OCI-LY7 (cell line): Measurements from ENCODE around the gene DOCK1. TPM values are rescaled to one million over a fixed set of nuclear protein-coding genes. Genes with fewer than 3 reads are reported as not detected.

ENCODE experiments used
- BruUV-seq: library from RNA; stranded (reverse); fragments of 400-500 nt; replicated peaks from 2 replicates; lab custom pipeline; 2021; lab: Mats Ljungman, UMichigan
- CTCF ChIA-PET: fragments of 300-600 bp; sonication (Branson Sonifier 250); formaldehyde crosslinking; loops from one replicate; lab custom pipeline; 2022; ENCODE audit warnings: antibody characterized with exemption; ENCODE audit not compliant: unreplicated experiment; lab: Charles Lee
- POLR2A ChIA-PET: fragments of 300-600 bp; sonication (Branson Sonifier 250); formaldehyde crosslinking; loops from one replicate; lab custom pipeline; 2022; ENCODE audit warnings: antibody characterized with exemption; lab: Charles Lee
- DNase-seq: peaks from one replicate; pipeline ENCODE4 v3.0.0-alpha.2; 2015; ENCODE audit warnings: low spot score
- H2AFZ ChIP-seq: fragments of 200-600 bp; sonication (generic), shearing (Covaris generic); 2 replicates; pipeline ENCODE4 v1.6.1; 2014; ENCODE audit warnings: mild to moderate bottlenecking, antibody characterized with exemption, low read length, moderate library complexity
- H3K27ac ChIP-seq: fragments of 200-600 bp; sonication (generic); 2 replicates; pipeline ENCODE4 v1.5.1; 2014; ENCODE audit warnings: mixed run types, low read depth, mild to moderate bottlenecking, moderate library complexity, low read length, inconsistent platforms; ENCODE audit not compliant: poor library complexity, severe bottlenecking
- H3K36me3 ChIP-seq: fragments of 200-600 bp; sonication (generic); 2 replicates; pipeline ENCODE4 v1.6.1; 2014; ENCODE audit warnings: mild to moderate bottlenecking, antibody characterized with exemption, low read length, moderate library complexity, mixed read lengths; ENCODE audit not compliant: insufficient read depth
- H3K4me1 ChIP-seq: fragments of 200-600 bp; sonication (generic); 2 replicates; pipeline ENCODE4 v1.5.1; 2014; ENCODE audit warnings: mild to moderate bottlenecking, low read length; ENCODE audit not compliant: insufficient read depth, poor library complexity, severe bottlenecking
- H3K4me2 ChIP-seq: fragments of 200-600 bp; sonication (generic); 2 replicates; pipeline ENCODE4 v1.6.1; 2014; ENCODE audit warnings: mild to moderate bottlenecking, low read length
- H3K4me3 ChIP-seq: fragments of 200-600 bp; sonication (generic); 2 replicates; pipeline ENCODE4 v1.5.1; 2014; ENCODE audit warnings: mild to moderate bottlenecking, low read depth, low read length; ENCODE audit not compliant: poor library complexity, severe bottlenecking
- H3K79me2 ChIP-seq: fragments of 200-600 bp; sonication (generic); 2 replicates; pipeline ENCODE4 v1.6.1; 2016; ENCODE audit warnings: low read depth, mild to moderate bottlenecking, low read length, moderate library complexity, mixed read lengths; ENCODE audit not compliant: insufficient read depth
- H3K9me2 ChIP-seq: fragments of 200-600 bp; sonication (generic); 2 replicates; pipeline ENCODE4 v1.6.1; 2016; ENCODE audit warnings: mild to moderate bottlenecking, low read length, mixed read lengths; ENCODE audit not compliant: insufficient read depth
- H3K9me3 ChIP-seq: fragments of 200-600 bp; sonication (generic); 2 replicates; pipeline ENCODE4 v1.6.1; 2014; ENCODE audit warnings: mild to moderate bottlenecking, mixed run types, low read length, mixed read lengths
- H4K20me1 ChIP-seq: fragments of 200-600 bp; sonication (generic); 2 replicates; pipeline ENCODE4 v1.6.1; 2014; ENCODE audit warnings: mild to moderate bottlenecking, antibody characterized with exemption, low read length, moderate library complexity, mixed read lengths; ENCODE audit not compliant: insufficient read depth
- CTCF ChIP-seq: fragments of 200-600 bp; sonication (generic); conservative IDR thresholded peaks from 2 replicates; pipeline ENCODE4 v1.5.1; 2014; ENCODE audit warnings: mild to moderate bottlenecking, antibody characterized with exemption, low read length, moderate library complexity, mixed read lengths
- EZH2phosphoT487 ChIP-seq: fragments of 200-600 bp; sonication (generic); IDR thresholded peaks from 2 replicates; pipeline ENCODE4 v1.6.1; 2018; ENCODE audit warnings: low read depth, borderline replicate concordance, mild to moderate bottlenecking, mixed run types, antibody characterized with exemption, low read length, moderate library complexity, mixed read lengths
- intact Hi-C: fragments of 100-400 bp; cut with micrococcal nuclease; formaldehyde crosslinking; loops from one replicate; pipeline ENCODE4 v1.10.0; 2022; ENCODE audit not compliant: unreplicated experiment
- total RNA-seq, 2 experiments: library from RNA; depleted of rRNA in 1 of 2; stranded (reverse); fragments of >200 nt in 1 of 2; shearing (Covaris generic) in 1 of 2; gene quantifications; 2 replicates each; pipeline ENCODE4 v1.2.3, GENCODE V29; 2014 to 2022

DOCK1 gene
- total RNA-seq, 2 experiments from 2014 or later, result not detected

GRCh38 chr10:127011174-127011573 lies 105.9 kb downstream of the DOCK1 start:
- no TSS peak for BruUV-seq
- no peaks in the 10 kb centered on the region for H4K20me1 ChIP-seq
- H3K9me2 ChIP-seq, result no peaks in the 10 kb centered on the region
- TF ChIP-seq EZH2phosphoT487 (no peak), CTCF (no peak)
- H3K9me3 ChIP-seq, result no peaks in the 10 kb centered on the region
- H3K4me3 ChIP-seq, result no peak overlapping the region
- CTCF ChIA-PET, result no interaction called here
- DNase-seq, result no peak
- no peaks in the 10 kb centered on the region for H3K4me1 ChIP-seq
- POLR2A ChIA-PET, result no interaction called here
- no peak overlapping the region for H2AFZ ChIP-seq
- H3K36me3 ChIP-seq, result no peaks in the 10 kb centered on the region
- no peak overlapping the region for H3K4me2 ChIP-seq
- H3K27ac ChIP-seq, result no peak overlapping the region
- intact Hi-C loops, result no loop called here
- H3K79me2 ChIP-seq, result no peaks in the 10 kb centered on the region

- H2AFZ ChIP-seq, result no peak overlapping the region
- H3K9me2 ChIP-seq, result no peaks in the 10 kb centered on the region
- no peak overlapping the region for H3K27ac ChIP-seq
- no peaks in the 10 kb centered on the region for H3K4me1 ChIP-seq
- no peak for TF ChIP-seq EZH2phosphoT487
- no peak for TF ChIP-seq CTCF
- H3K4me2 ChIP-seq, result no peak overlapping the region
- H4K20me1 ChIP-seq, result no peaks in the 10 kb centered on the region
- no TSS peak for BruUV-seq
- intact Hi-C loops, result no loop called here
- H3K79me2 ChIP-seq, result no peaks in the 10 kb centered on the region
- no peak for DNase-seq
- ChIA-PET CTCF (no interaction called here), POLR2A (no interaction called here)
- H3K9me3 ChIP-seq, result no peaks in the 10 kb centered on the region
- no peak overlapping the region for H3K4me3 ChIP-seq
- no peaks in the 10 kb centered on the region for H3K36me3 ChIP-seq
Measured at GRCh38 chr10:127012071-127012768, 107.0 kb downstream of the DOCK1 start.

DNA sequence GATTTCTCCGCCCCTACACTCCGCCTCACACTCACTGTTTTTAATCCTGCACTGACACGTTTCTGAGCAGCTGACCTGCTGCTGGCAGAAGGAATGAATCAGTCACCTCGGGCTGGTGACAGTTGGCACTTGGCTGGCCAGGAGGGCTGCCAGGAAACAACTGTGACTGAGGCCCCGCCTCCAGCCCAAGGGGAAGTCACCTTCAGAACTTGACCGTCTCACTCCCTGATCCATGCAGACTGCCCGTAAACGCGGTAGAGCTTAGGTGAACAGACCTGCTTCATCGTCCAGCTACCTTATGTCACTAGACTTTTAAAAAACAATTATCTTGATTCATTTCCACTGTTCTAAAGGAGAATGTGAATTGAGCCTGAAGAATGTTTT lies 107.5 kb downstream of the DOCK1 start:
- H3K4me3 ChIP-seq, result no peak overlapping the region
- H2AFZ ChIP-seq, result no peak overlapping the region
- POLR2A ChIA-PET, result no interaction called here
- CTCF ChIA-PET, result no interaction called here
- no peak for TF ChIP-seq CTCF
- TF ChIP-seq EZH2phosphoT487, result no peak
- no peak overlapping the region for H3K27ac ChIP-seq
- H3K79me2 ChIP-seq, result no peaks in the 10 kb centered on the region
- BruUV-seq, result no TSS peak
- H3K9me3 ChIP-seq, result no peaks in the 10 kb centered on the region
- H3K4me1 ChIP-seq, result no peaks in the 10 kb centered on the region
- H3K36me3 ChIP-seq, result no peaks in the 10 kb centered on the region
- no peak overlapping the region for H3K4me2 ChIP-seq
- H3K9me2 ChIP-seq, result no peaks in the 10 kb centered on the region
- intact Hi-C loops, result no loop called here
- DNase-seq, result no peak
- H4K20me1 ChIP-seq, result no peaks in the 10 kb centered on the region
